MCF 10A (cell line): Measurements from ENCODE around the gene RAB12. TPM values are rescaled to one million over a fixed set of nuclear protein-coding genes. Genes with fewer than 3 reads are reported as not detected.

Experiments
- BruUV-seq: library from RNA; stranded (reverse); fragments of 400-500 nt; replicated peaks from 2 replicates; lab custom pipeline; 2021; lab: Mats Ljungman, UMichigan
- CTCF ChIA-PET: fragments of 300-600 bp; sonication (Branson Sonifier 250); formaldehyde crosslinking; extraction: SDS; loops from one replicate; lab custom pipeline; 2021; ENCODE audit warnings: antibody characterized with exemption, inconsistent platforms; lab: Yijun Ruan, JAX
- POLR2A ChIA-PET: fragments of 300-600, 350-650 bp; sonication (Branson Sonifier 250); formaldehyde crosslinking; extraction: SDS; loops from one replicate; lab custom pipeline; 2020; ENCODE audit warnings: antibody characterized with exemption, inconsistent platforms; lab: Yijun Ruan, JAX
- DNase-seq: peaks from one replicate; pipeline ENCODE4 v3.0.0-alpha.2; 2018; ENCODE audit not compliant: unreplicated experiment
- H3K27ac Mint-ChIP-seq: one replicate; pipeline ENCODE4 v1.8.0; 2022; ENCODE audit warnings: mild to moderate bottlenecking, low read depth, mixed read lengths; ENCODE audit not compliant: unreplicated experiment
- H3K27me3 Mint-ChIP-seq: one replicate; pipeline ENCODE4 v1.8.0; 2022; ENCODE audit warnings: mixed read lengths; ENCODE audit not compliant: insufficient read depth, unreplicated experiment
- H3K36me3 Mint-ChIP-seq: one replicate; pipeline ENCODE4 v1.8.0; 2022; ENCODE audit warnings: mild to moderate bottlenecking, moderate library complexity, mixed read lengths; ENCODE audit not compliant: insufficient read depth, unreplicated experiment
- H3K4me1 Mint-ChIP-seq: one replicate; pipeline ENCODE4 v1.8.0; 2022; ENCODE audit warnings: mixed read lengths; ENCODE audit not compliant: insufficient read depth, unreplicated experiment
- H3K4me3 Mint-ChIP-seq: one replicate; pipeline ENCODE4 v1.8.0; 2022; ENCODE audit warnings: mild to moderate bottlenecking, moderate library complexity, mixed read lengths; ENCODE audit not compliant: unreplicated experiment
- H3K9me3 Mint-ChIP-seq: one replicate; pipeline ENCODE4 v1.8.0; 2022; ENCODE audit warnings: mixed read lengths; ENCODE audit not compliant: unreplicated experiment
- intact Hi-C: fragments of 100-400 bp; cut with micrococcal nuclease; formaldehyde crosslinking; loops from 2 replicates; pipeline ENCODE4 v1.14.1; 2022
- total RNA-seq: library from RNA; stranded (reverse); gene quantifications from 2 replicates; pipeline ENCODE4 v1.2.3, GENCODE V29; 2022
- TF ChIP-seq, protein P1 (sequence below): fragments of 200-600 bp; IDR thresholded peaks from one replicate; pipeline ENCODE4 v1.8.0; 2022; ENCODE audit warnings: antibody characterized with exemption, mild to moderate bottlenecking; ENCODE audit not compliant: unreplicated experiment

RAB12 gene
- total RNA-seq, 1 experiment from 2014 or later, result 27.8 TPM

DNA sequence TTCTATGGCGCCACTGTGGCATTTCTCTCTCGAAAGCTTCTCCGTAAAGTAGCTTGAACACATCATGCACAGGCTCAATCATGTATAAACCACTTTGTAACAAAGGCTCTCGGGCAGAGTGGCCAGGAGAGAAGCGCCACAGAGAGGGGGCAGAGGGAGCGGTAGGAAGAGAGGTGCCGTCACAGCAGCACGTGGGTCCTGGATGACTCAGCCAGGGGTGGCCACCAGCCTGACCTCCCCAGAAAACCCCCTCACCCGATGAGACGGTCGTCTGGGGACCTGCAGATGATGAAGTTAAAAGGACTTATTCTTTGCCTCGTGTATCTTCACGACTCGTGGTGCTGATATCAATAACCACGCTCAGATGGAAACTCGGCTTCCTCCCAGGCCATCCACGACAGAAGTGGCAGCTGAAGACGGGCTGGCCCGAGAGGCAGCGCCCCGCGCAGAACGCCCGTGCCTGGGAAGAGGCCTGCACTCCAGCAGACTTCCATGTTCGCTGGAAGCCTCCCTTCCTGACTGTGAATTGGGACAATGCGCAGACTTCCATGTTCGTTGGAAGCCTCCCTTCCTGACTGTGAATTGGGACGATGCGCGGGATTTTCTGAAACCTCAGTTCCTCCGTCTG is 49.7 kb downstream of the RAB12 start:
- ChIA-PET POLR2A (interaction anchor here (0.6 kb wide), 1 partner anchor 786 kb away, joined by 4 read pairs; no protein-coding TSS in a partner anchor), CTCF (interaction anchor here (0.6 to 5.2 kb wide), 6 partner anchors 19 to 398 kb away, joined by 3 to 36 read pairs (median 4); no protein-coding TSS in a partner anchor)
- H3K27me3 Mint-ChIP-seq, result peaks cover 5% of the 10 kb centered on the region
- no TSS peak for BruUV-seq
- DNase-seq, result no peak
- peaks cover 19% of the 10 kb centered on the region for H3K4me1 Mint-ChIP-seq
- intact Hi-C loops, result no loop called here
- H3K9me3 Mint-ChIP-seq, result no peaks in the 10 kb centered on the region
- TF ChIP-seq, protein P1, sequence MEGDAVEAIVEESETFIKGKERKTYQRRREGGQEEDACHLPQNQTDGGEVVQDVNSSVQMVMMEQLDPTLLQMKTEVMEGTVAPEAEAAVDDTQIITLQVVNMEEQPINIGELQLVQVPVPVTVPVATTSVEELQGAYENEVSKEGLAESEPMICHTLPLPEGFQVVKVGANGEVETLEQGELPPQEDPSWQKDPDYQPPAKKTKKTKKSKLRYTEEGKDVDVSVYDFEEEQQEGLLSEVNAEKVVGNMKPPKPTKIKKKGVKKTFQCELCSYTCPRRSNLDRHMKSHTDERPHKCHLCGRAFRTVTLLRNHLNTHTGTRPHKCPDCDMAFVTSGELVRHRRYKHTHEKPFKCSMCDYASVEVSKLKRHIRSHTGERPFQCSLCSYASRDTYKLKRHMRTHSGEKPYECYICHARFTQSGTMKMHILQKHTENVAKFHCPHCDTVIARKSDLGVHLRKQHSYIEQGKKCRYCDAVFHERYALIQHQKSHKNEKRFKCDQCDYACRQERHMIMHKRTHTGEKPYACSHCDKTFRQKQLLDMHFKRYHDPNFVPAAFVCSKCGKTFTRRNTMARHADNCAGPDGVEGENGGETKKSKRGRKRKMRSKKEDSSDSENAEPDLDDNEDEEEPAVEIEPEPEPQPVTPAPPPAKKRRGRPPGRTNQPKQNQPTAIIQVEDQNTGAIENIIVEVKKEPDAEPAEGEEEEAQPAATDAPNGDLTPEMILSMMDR, result no peak
- no peaks in the 10 kb centered on the region for H3K36me3 Mint-ChIP-seq
- H3K27ac Mint-ChIP-seq, result no peak overlapping the region
- no peak overlapping the region for H3K4me3 Mint-ChIP-seq

- CTCF ChIA-PET, result interaction anchor here (0.7 to 5.2 kb wide), 4 partner anchors 37 to 329 kb away, joined by 3 to 36 read pairs (median 16); no protein-coding TSS in a partner anchor
- Mint-ChIP-seq H3K27ac (no peak overlapping the region), H3K4me3 (no peak overlapping the region), H3K36me3 (no peaks in the 10 kb centered on the region), H3K27me3 (no peaks in the 10 kb centered on the region), H3K4me1 (peaks cover 19% of the 10 kb centered on the region), H3K9me3 (no peaks in the 10 kb centered on the region)
- no peak for DNase-seq
- POLR2A ChIA-PET, result interaction anchor here (0.5 to 0.6 kb wide), 2 partner anchors 75 to 787 kb away, joined by 3 to 4 read pairs; no protein-coding TSS in a partner anchor
- BruUV-seq, result no TSS peak
- intact Hi-C loops, result no loop called here
- TF ChIP-seq, protein P1, result no peak
Measured at GRCh38 chr18:8659609-8660242, 50.5 kb downstream of the RAB12 start.

GRCh38 chr18:8660316-8660715 is 51.1 kb downstream of the RAB12 start:
- ChIA-PET CTCF (interaction anchor here (0.8 to 5.2 kb wide), 3 partner anchors 36 to 328 kb away, joined by 3 to 36 read pairs (median 30); no protein-coding TSS in a partner anchor), POLR2A (interaction anchor here (0.5 to 0.7 kb wide), 2 partner anchors 75 to 324 kb away, joined by 3 read pairs; no protein-coding TSS in a partner anchor)
- H3K27ac Mint-ChIP-seq, result no peak overlapping the region
- no peaks in the 10 kb centered on the region for H3K9me3 Mint-ChIP-seq
- no peaks in the 10 kb centered on the region for H3K36me3 Mint-ChIP-seq
- DNase-seq, result no peak
- H3K4me3 Mint-ChIP-seq, result no peak overlapping the region
- H3K27me3 Mint-ChIP-seq, result no peaks in the 10 kb centered on the region
- intact Hi-C loops, result no loop called here
- TF ChIP-seq, protein P1, result no peak
- no TSS peak for BruUV-seq
- peaks cover 19% of the 10 kb centered on the region for H3K4me1 Mint-ChIP-seq
